ENCODE measurements around the gene PCDH1. TPM values are rescaled to one million over a fixed set of nuclear protein-coding genes. Genes with fewer than 3 reads are reported as not detected.

PCDH1 gene
- total and polyA plus RNA-seq, 2 of the 8 experiments (the other 6 are each of a cell fraction or from before 2014, with no cell fraction given), result 101 to 102 TPM

GRCh38 chr5:141849415-141850243, 28.6 kb downstream of the PCDH1 start (continued):
- TF ChIP-seq ATF2 (IDR thresholded peaks at IDR 0.05; ENCODE audit: low read length) (no peak), RAD21 (IDR thresholded peaks at IDR 0.05 in 1 of 2, conservative IDR thresholded peaks at IDR 0.05 in 1 of 2; ENCODE audit: low read depth in 2 of 2, low read length in 2 of 2) (no peak; a peak in 1 of 4 replicates), CTBP2 (IDR thresholded peaks at IDR 0.05; ENCODE audit: borderline replicate concordance, insufficient read depth, insufficient read length, low read length) (peak; percentile 34), SIN3A (conservative IDR thresholded peaks at IDR 0.05 in 1 of 2, IDR thresholded peaks at IDR 0.05 in 1 of 2; ENCODE audit: low read depth in 1 of 2, low read length in 2 of 2) (peak in 1 of 2 experiments; percentile 65; a peak in 2 of 4 replicates), KDM1A (IDR thresholded peaks at IDR 0.05; ENCODE audit: borderline replicate concordance, low read length) (no peak), POLR2AphosphoS5 (IDR thresholded peaks at IDR 0.05; ENCODE audit: low read depth, low read length) (no peak; the same call in none of the 2 replicates), SIX5 (IDR thresholded peaks at IDR 0.05; ENCODE audit: low read depth, low read length) (no peak), ZNF274 (IDR thresholded peaks at IDR 0.05; ENCODE audit: borderline replicate concordance, extremely low read depth, low read length) (no peak), CBX8 (IDR thresholded peaks at IDR 0.05; ENCODE audit: borderline replicate concordance, low read depth, low read length) (no peak), ATF3 (IDR thresholded peaks at IDR 0.05; ENCODE audit: insufficient read depth, low read depth, low read length) (no peak), MAX (IDR thresholded peaks at IDR 0.05) (peak; percentile 57; the same call in 1 of the 2 replicates), RXRA (IDR thresholded peaks at IDR 0.05; ENCODE audit: insufficient read depth, low read depth, low read length) (no peak), NANOG (IDR thresholded peaks at IDR 0.05; ENCODE audit: insufficient read depth, low read depth, low read length, poor library complexity, severe bottlenecking) (no peak), JUND (IDR thresholded peaks at IDR 0.05; ENCODE audit: low read length) (no peak), CTCF (IDR thresholded peaks at IDR 0.05; ENCODE audit: control extremely low read depth in 1 of 3, insufficient read depth in 1 of 3, low read depth in 1 of 3, low read length in 3 of 3) (no peak), PHF8 (conservative IDR thresholded peaks at IDR 0.05; ENCODE audit: low read depth, low read length) (peak; percentile 84)

All from H1 (cell line).